Osteocyte (in vitro differentiated cells): ENCODE data around the gene ADAMTSL1. TPM values are rescaled to one million over a fixed set of nuclear protein-coding genes. Genes with fewer than 3 reads are reported as not detected.

ENCODE experiments used
- DNase-seq: peaks from one replicate; pipeline ENCODE4 v3.0.0; 2021; ENCODE audit warnings: mixed read lengths; ENCODE audit not compliant: unreplicated experiment; ENCODE audit errors: extremely low spot score
- H3K27ac Mint-ChIP-seq: one replicate; pipeline ENCODE4 v1.8.0; 2021; ENCODE audit warnings: mild to moderate bottlenecking, mixed read lengths; ENCODE audit not compliant: unreplicated experiment
- H3K27me3 Mint-ChIP-seq: one replicate; pipeline ENCODE4 v1.8.0; 2021; ENCODE audit warnings: mixed read lengths; ENCODE audit not compliant: unreplicated experiment
- H3K36me3 Mint-ChIP-seq: one replicate; pipeline ENCODE4 v1.8.0; 2021; ENCODE audit warnings: mixed read lengths; ENCODE audit not compliant: unreplicated experiment
- H3K4me1 Mint-ChIP-seq: one replicate; pipeline ENCODE4 v1.8.0; 2021; ENCODE audit warnings: mixed read lengths; ENCODE audit not compliant: unreplicated experiment
- H3K4me3 Mint-ChIP-seq: one replicate; pipeline ENCODE4 v1.8.0; 2021; ENCODE audit warnings: mild to moderate bottlenecking, moderate library complexity, mixed read lengths; ENCODE audit not compliant: unreplicated experiment
- H3K9me3 Mint-ChIP-seq: one replicate; pipeline ENCODE4 v1.8.0; 2021; ENCODE audit warnings: mixed read lengths; ENCODE audit not compliant: unreplicated experiment
- CTCF ChIP-seq: fragments of 200-600 bp; sonication (generic); IDR thresholded peaks from 2 replicates; pipeline ENCODE4 v1.5.0; 2021; ENCODE audit warnings: antibody characterized with exemption, mild to moderate bottlenecking, moderate library complexity
- total RNA-seq: library from RNA; stranded (reverse); gene quantifications from 2 replicates; pipeline ENCODE4 v1.2.1, GENCODE V29; 2021

Gene ADAMTSL1
- total RNA-seq, 1 donor from 2014 or later, result 1.5 TPM

GRCh38 chr9:18636781-18637180 is 162.8 kb downstream of the ADAMTSL1 start:
- H3K27me3 Mint-ChIP-seq, result no peaks in the 10 kb centered on the region
- H3K9me3 Mint-ChIP-seq, result no peaks in the 10 kb centered on the region
- peaks cover 19% of the 10 kb centered on the region for H3K4me1 Mint-ChIP-seq
- H3K36me3 Mint-ChIP-seq, result no peaks in the 10 kb centered on the region
- no peak for TF ChIP-seq CTCF
- no peak for DNase-seq
- H3K4me3 Mint-ChIP-seq, result no peak overlapping the region
- H3K27ac Mint-ChIP-seq, result no peak overlapping the region

- H3K36me3 Mint-ChIP-seq, result peaks cover under 1% of the 10 kb centered on the region
- no peak overlapping the region for H3K4me3 Mint-ChIP-seq
- no peak overlapping the region for H3K27ac Mint-ChIP-seq
- DNase-seq, result no peak
- no peaks in the 10 kb centered on the region for H3K27me3 Mint-ChIP-seq
- peaks cover 5% of the 10 kb centered on the region for H3K9me3 Mint-ChIP-seq
- TF ChIP-seq CTCF, result no peak
- H3K4me1 Mint-ChIP-seq, result peaks cover 3% of the 10 kb centered on the region
Observed at GRCh38 chr9:18638371-18639249, 164.7 kb downstream of the ADAMTSL1 start.

- TF ChIP-seq CTCF, result no peak
- DNase-seq, result no peak
- Mint-ChIP-seq H3K27ac (no peak overlapping the region), H3K4me1 (no peaks in the 10 kb centered on the region), H3K27me3 (no peaks in the 10 kb centered on the region), H3K36me3 (peaks cover 2% of the 10 kb centered on the region), H3K9me3 (peaks cover 8% of the 10 kb centered on the region), H3K4me3 (no peak overlapping the region)
Observed at GRCh38 chr9:18639911-18640310, 166.0 kb downstream of the ADAMTSL1 start.

GRCh38 chr9:18658804-18659705 is 185.1 kb downstream of the ADAMTSL1 start:
- H3K4me3 Mint-ChIP-seq, result no peak overlapping the region
- TF ChIP-seq CTCF, result no peak
- peaks cover 39% of the 10 kb centered on the region for H3K4me1 Mint-ChIP-seq
- DNase-seq, result no peak
- H3K27me3 Mint-ChIP-seq, result no peaks in the 10 kb centered on the region
- no peak overlapping the region for H3K27ac Mint-ChIP-seq
- H3K9me3 Mint-ChIP-seq, result no peaks in the 10 kb centered on the region
- H3K36me3 Mint-ChIP-seq, result peaks cover 2% of the 10 kb centered on the region

- Mint-ChIP-seq H3K27ac (no peak overlapping the region), H3K9me3 (no peaks in the 10 kb centered on the region), H3K4me3 (no peak overlapping the region), H3K36me3 (peaks cover 2% of the 10 kb centered on the region), H3K27me3 (no peaks in the 10 kb centered on the region), H3K4me1 (peaks cover 39% of the 10 kb centered on the region)
- TF ChIP-seq CTCF, result no peak
- DNase-seq, result no peak
Observed at GRCh38 chr9:18660001-18660400, 186.0 kb downstream of the ADAMTSL1 start.
